ENCODE data around the gene MYOZ1. TPM values are rescaled to one million over a fixed set of nuclear protein-coding genes. Genes with fewer than 3 reads are reported as not detected.

The MYOZ1 gene
- total and polyA plus RNA-seq, 10 donors, result 0.26 to 2.1 (median 0.60) TPM; not detected in 2

GRCh38 chr10:73643362-73643761 is 2.1 kb upstream of the MYOZ1 start:
- Histone ChIP-seq H3K36me3 (no peaks in the 10 kb centered on the region), H3K27ac (no peak overlapping the region), H3K4me1 (peaks cover 0 to 27% (median 18%) of the 10 kb centered on the region in 6 donors), H3K27me3 (replicated peaks in 1 of 7) (peaks cover 0 to 18% (median 0%) of the 10 kb centered on the region in 7 donors), H3K4me3 (no peak overlapping the region), H3K9me3 (no peaks in the 10 kb centered on the region)
- DNase-seq, result no peak
- intact Hi-C loops (cut with DNase I; ENCODE audit: low total_unique reads), result loop anchor here (10.0 kb wide), 1 partner anchor 379 kb away; no protein-coding TSS in a partner anchor
- WGBS, 5 donors, result 55 to 81% (median 67%) methylated on average over 2 of the region's 2 CpGs
- no peak for TF ChIP-seq POLR2AphosphoS5 (IDR thresholded peaks at IDR 0.05)
- TF ChIP-seq CTCF (IDR thresholded peaks at IDR 0.05 in 8 of 11, conservative IDR thresholded peaks at IDR 0.05 in 3 of 11), result no peak
- no peak for TF ChIP-seq POLR2A (IDR thresholded peaks at IDR 0.05)

GRCh38 chr10:73639286-73639685 is 2.0 kb downstream of the MYOZ1 start:
- no peaks in the 10 kb centered on the region for H3K9me3 ChIP-seq
- H3K4me1 ChIP-seq, result peaks cover 0 to 10% (median 8%) of the 10 kb centered on the region in 6 donors
- no peak for DNase-seq
- no peak overlapping the region for H3K4me3 ChIP-seq
- WGBS, 5 donors, result 77 to 93% (median 87%) methylated on average over 3 of the region's 3 CpGs
- no peaks in the 10 kb centered on the region for H3K27me3 ChIP-seq (replicated peaks in 1 of 7)
- intact Hi-C loops (cut with DNase I; ENCODE audit: low total_unique reads), result no loop called here
- H3K36me3 ChIP-seq, result no peaks in the 10 kb centered on the region
- TF ChIP-seq POLR2A (IDR thresholded peaks at IDR 0.05) (no peak), CTCF (IDR thresholded peaks at IDR 0.05 in 8 of 11, conservative IDR thresholded peaks at IDR 0.05 in 3 of 11) (no peak), POLR2AphosphoS5 (IDR thresholded peaks at IDR 0.05) (no peak)
- no peak overlapping the region for H3K27ac ChIP-seq

GRCh38 chr10:73635781-73636180 is 5.5 kb downstream of the MYOZ1 start:
- DNase-seq, result no peak

GRCh38 chr10:73634421-73634820 is 6.9 kb downstream of the MYOZ1 start:
- 73 to 80% (median 78%) methylated on average over 5 of the region's 5 CpGs for WGBS, 5 donors
- no peak overlapping the region for H3K4me3 ChIP-seq
- H3K36me3 ChIP-seq, result no peaks in the 10 kb centered on the region
- no peaks in the 10 kb centered on the region for H3K9me3 ChIP-seq
- no peak for TF ChIP-seq POLR2A (IDR thresholded peaks at IDR 0.05)
- TF ChIP-seq POLR2AphosphoS5 (IDR thresholded peaks at IDR 0.05), result no peak
- no peak for TF ChIP-seq CTCF (IDR thresholded peaks at IDR 0.05 in 8 of 11, conservative IDR thresholded peaks at IDR 0.05 in 3 of 11)
- DNase-seq, result no peak
- H3K27ac ChIP-seq, result no peak overlapping the region
- no peaks in the 10 kb centered on the region for H3K27me3 ChIP-seq (replicated peaks in 1 of 7)
- no peaks in the 10 kb centered on the region for H3K4me1 ChIP-seq
- intact Hi-C loops (cut with DNase I; ENCODE audit: low total_unique reads), result no loop called here

More at GRCh38 chr10:73635781-73636180, 5.5 kb downstream of the MYOZ1 start:
- no peak overlapping the region for H3K27ac ChIP-seq
- no peaks in the 10 kb centered on the region for H3K9me3 ChIP-seq
- H3K4me3 ChIP-seq, result no peak overlapping the region
- H3K4me1 ChIP-seq, result no peaks in the 10 kb centered on the region
- H3K27me3 ChIP-seq (replicated peaks in 1 of 7), result no peaks in the 10 kb centered on the region
- TF ChIP-seq CTCF (IDR thresholded peaks at IDR 0.05 in 8 of 11, conservative IDR thresholded peaks at IDR 0.05 in 3 of 11) (no peak), POLR2AphosphoS5 (IDR thresholded peaks at IDR 0.05) (no peak), POLR2A (IDR thresholded peaks at IDR 0.05) (no peak)
- intact Hi-C loops (cut with DNase I; ENCODE audit: low total_unique reads), result no loop called here
- H3K36me3 ChIP-seq, result no peaks in the 10 kb centered on the region
- WGBS, 5 donors, result 30 to 50% (median 35%) methylated on average over 1 of the region's 1 CpG
